GM12878 (cell line): ENCODE measurements around the gene POLE3. TPM values are rescaled to one million over a fixed set of nuclear protein-coding genes. Genes with fewer than 3 reads are reported as not detected.

Experiments
- ATAC-seq: fragments of 200-7000 bp; cut with Tn5 transposase; 3 replicates; pipeline ENCODE4 v1.9.1; 2020; ENCODE audit warnings: mild to moderate bottlenecking, moderate library complexity
- BruUV-seq: library from RNA; stranded (reverse); fragments of 400-500 nt; replicated peaks from 2 replicates; lab custom pipeline; 2021; lab: Mats Ljungman, UMichigan
- CTCF ChIA-PET: fragments of 300-600 bp; sonication (Branson Sonifier 250); formaldehyde crosslinking; extraction: SDS; loops from one replicate; lab custom pipeline; 2021; ENCODE audit warnings: inconsistent platforms; lab: Yijun Ruan, JAX
- POLR2A ChIA-PET: fragments of 350-600 bp; formaldehyde crosslinking; extraction: SDS; loops from one replicate; lab custom pipeline; 2021; ENCODE audit warnings: inconsistent platforms; lab: Charles Lee
- RAD21 ChIA-PET: fragments of 300-600 bp; sonication (Branson Sonifier 250); formaldehyde crosslinking; loops from one replicate; lab custom pipeline; 2023; ENCODE audit warnings: antibody characterized with exemption; ENCODE audit not compliant: unreplicated experiment; lab: Charles Lee
- SMC1A ChIA-PET: fragments of 300-600 bp; sonication (Branson Sonifier 250); formaldehyde crosslinking; loops from one replicate; lab custom pipeline; 2023; ENCODE audit not compliant: unreplicated experiment, uncharacterized antibody; lab: Charles Lee
- DNase-seq: peaks from one replicate; pipeline ENCODE4 v3.0.0-alpha.2; 2011; ENCODE audit warnings: low read depth, low spot score
- FAIRE-seq: peaks from 3 replicates; lab custom pipeline; 2011; peaks lifted over from hg19 to GRCh38; lab: Jason Lieb, UNC
- H2AFZ ChIP-seq: 2 replicates; pipeline ENCODE4 v1.6.0; 2011; ENCODE audit warnings: low read depth, low read length, control low read depth; ENCODE audit not compliant: control insufficient read depth
- H3K27ac ChIP-seq: 2 replicates; pipeline ENCODE4 v1.5.1; 2011; ENCODE audit warnings: control low read depth; ENCODE audit not compliant: control insufficient read depth, insufficient read depth
- H3K27me3 ChIP-seq, 2 experiments: replicated peaks in 1 of 2; 2 replicates each; pipeline versions ENCODE4 v1.6.0 to v1.6.1; 2011; ENCODE audit warnings: low read length in 1 of 2; ENCODE audit not compliant: control insufficient read depth in 2 of 2, insufficient read depth in 2 of 2
- H3K36me3 ChIP-seq, 2 experiments: 2 replicates each; pipeline ENCODE4 v1.5.1; 2011; ENCODE audit warnings: low read length in 1 of 2; ENCODE audit not compliant: control insufficient read depth in 2 of 2, insufficient read depth in 2 of 2
- H3K4me1 ChIP-seq: 2 replicates; pipeline ENCODE4 v1.6.1; 2011; ENCODE audit warnings: mild to moderate bottlenecking, low read length, moderate library complexity, mixed read lengths; ENCODE audit not compliant: control insufficient read depth, insufficient read depth
- H3K4me2 ChIP-seq: 2 replicates; pipeline ENCODE4 v1.6.0; 2011; ENCODE audit warnings: control low read depth; ENCODE audit not compliant: control insufficient read depth, insufficient read depth
- H3K4me3 ChIP-seq: fragments of 200-600 bp; sonication (generic); 2 replicates; pipeline ENCODE4 v1.5.1; 2016
- H3K79me2 ChIP-seq: 2 replicates; pipeline ENCODE4 v1.6.0; 2011; ENCODE audit warnings: low read length; ENCODE audit not compliant: control insufficient read depth, insufficient read depth
- H3K9ac ChIP-seq: 2 replicates; pipeline ENCODE4 v1.8.0; 2011; ENCODE audit warnings: low read length, control low read depth, mixed read lengths; ENCODE audit not compliant: control insufficient read depth, insufficient read depth
- H3K9me3 ChIP-seq: replicated peaks from 3 replicates; pipeline ENCODE4 v1.5.1; 2011; ENCODE audit warnings: mild to moderate bottlenecking, low read length; ENCODE audit not compliant: control insufficient read depth, insufficient read depth
- H4K20me1 ChIP-seq: 2 replicates; pipeline ENCODE4 v1.6.0; 2011; ENCODE audit not compliant: control insufficient read depth, insufficient read depth
- CBX5 ChIP-seq: sonication (generic); IDR thresholded peaks from 2 replicates; pipeline ENCODE4 v1.6.1; 2016; ENCODE audit warnings: low read depth, moderate library complexity, mild to moderate bottlenecking, inconsistent platforms
- CREB1 ChIP-seq: IDR thresholded peaks from 2 replicates; pipeline ENCODE4 v1.6.1; 2012; ENCODE audit warnings: low read depth, mild to moderate bottlenecking, inconsistent platforms
- ESRRA ChIP-seq: IDR thresholded peaks from 2 replicates; pipeline ENCODE4 v1.6.1; 2012; ENCODE audit warnings: mild to moderate bottlenecking, low read length, improper control_type of control experiment
- ETV6 ChIP-seq, 2 experiments: fragments of 450-650 bp in 1 of 2; IDR thresholded peaks in 1 of 2; conservative IDR thresholded peaks in 1 of 2; 2 replicates each; pipeline ENCODE4 v1.6.1; 2014; ENCODE audit warnings: antibody characterized with exemption in 1 of 2, borderline replicate concordance in 1 of 2, low read depth in 1 of 2, mild to moderate bottlenecking in 1 of 2, moderate library complexity in 1 of 2
- JUND ChIP-seq: IDR thresholded peaks from 2 replicates; pipeline ENCODE4 v1.6.1; 2012; ENCODE audit warnings: low read depth, mild to moderate bottlenecking, low read length, improper control_type of control experiment, moderate library complexity
- NRF1 ChIP-seq: conservative IDR thresholded peaks from 2 replicates; pipeline ENCODE4 v1.6.1; 2011; ENCODE audit warnings: mild to moderate bottlenecking, low read depth, low read length, improper control_type of control experiment
- POLR2A ChIP-seq: IDR thresholded peaks from 2 replicates; pipeline ENCODE4 v1.6.1; 2011; ENCODE audit warnings: low read depth, mild to moderate bottlenecking, low read length
- ZNF384 ChIP-seq: IDR thresholded peaks from 2 replicates; pipeline ENCODE4 v1.6.1; 2012; ENCODE audit warnings: low read depth, mild to moderate bottlenecking, low read length, improper control_type of control experiment, borderline replicate concordance
- WGBS: methylation state at CpG from one replicate; pipeline ENCODE4 v1.1.6; 2016; ENCODE audit warnings: low lambda C conversion rate; ENCODE audit not compliant: insufficient replicate concordance, insufficient coverage; ENCODE audit errors: missing lambda C conversion rate; 5-methylcytosine and 5-hydroxymethylcytosine counted together
- in situ Hi-C: fragments of 300-500 bp; cut with MboI; formaldehyde crosslinking; loops from 9 replicates; pipeline ENCODE4 v1.14.3; 2018; ENCODE audit warnings: mixed read lengths
- intact Hi-C: fragments of 100-400 bp; cut with micrococcal nuclease; formaldehyde crosslinking; loops from one replicate; pipeline ENCODE4 v1.14.2; 2022; ENCODE audit not compliant: unreplicated experiment
- polyA plus RNA-seq, 11 experiments: library from polyadenylated mRNA; depleted of rRNA in 4 of 11; unstranded in 6 of 11; stranded (reverse) in 5 of 11; fragments of >200 nt; fragmentation: Nextera tagmentation in 4 of 11; fragmentation: Illumina TruSeq in 1 of 11; extraction: Ambion mirVana in 4 of 11; extraction: Trizol in 1 of 11; gene quantifications; 1 replicate in 1 of 11; 2 replicates in 10 of 11; pipeline versions ENCODE4 v1.2.1 to v1.2.3, GENCODE V29; 2011 to 2016; ENCODE audit warnings: inconsistent platforms in 2 of 11, missing spikeins in 2 of 11, low read depth in 1 of 11
- total RNA-seq, 4 experiments: library from RNA; depleted of rRNA in 3 of 4; stranded (reverse); fragments of >200 nt in 3 of 4; fragmentation: Illumina TruSeq in 1 of 4; extraction: Trizol in 1 of 4; gene quantifications; 2 replicates each; pipeline versions ENCODE4 v1.2.1 to v1.2.3, GENCODE V29; 2013 to 2021
- TF ChIP-seq, protein P1 (sequence below): IDR thresholded peaks from 2 replicates; pipeline ENCODE4 v1.6.1; 2011; ENCODE audit warnings: mild to moderate bottlenecking, low read depth, low read length, moderate library complexity; ENCODE audit not compliant: insufficient replicate concordance
- TF ChIP-seq, protein P2 (sequence below): fragments of 450-650 bp; IDR thresholded peaks from 2 replicates; pipeline ENCODE4 v1.6.1; 2017; ENCODE audit warnings: antibody characterized with exemption, mild to moderate bottlenecking, moderate library complexity
- TF ChIP-seq, protein P3 (sequence below): IDR thresholded peaks from 2 replicates; pipeline ENCODE4 v1.6.1; 2012; ENCODE audit warnings: low read depth, low read length, improper control_type of control experiment
- TF ChIP-seq, protein P4 (sequence below): fragments of 450-650 bp; IDR thresholded peaks from 2 replicates; pipeline ENCODE4 v1.6.1; 2017; ENCODE audit warnings: mild to moderate bottlenecking
- TF ChIP-seq, protein P5 (sequence below): IDR thresholded peaks from 2 replicates; pipeline ENCODE4 v1.6.1; 2012; ENCODE audit warnings: low read depth, low read length, improper control_type of control experiment

Gene POLE3
- total and polyA plus RNA-seq, 10 of the 15 experiments (the other 5 are each of a cell fraction or from before 2014, with no cell fraction given): 40.8 to 116 (median 80.2) TPM

DNA sequence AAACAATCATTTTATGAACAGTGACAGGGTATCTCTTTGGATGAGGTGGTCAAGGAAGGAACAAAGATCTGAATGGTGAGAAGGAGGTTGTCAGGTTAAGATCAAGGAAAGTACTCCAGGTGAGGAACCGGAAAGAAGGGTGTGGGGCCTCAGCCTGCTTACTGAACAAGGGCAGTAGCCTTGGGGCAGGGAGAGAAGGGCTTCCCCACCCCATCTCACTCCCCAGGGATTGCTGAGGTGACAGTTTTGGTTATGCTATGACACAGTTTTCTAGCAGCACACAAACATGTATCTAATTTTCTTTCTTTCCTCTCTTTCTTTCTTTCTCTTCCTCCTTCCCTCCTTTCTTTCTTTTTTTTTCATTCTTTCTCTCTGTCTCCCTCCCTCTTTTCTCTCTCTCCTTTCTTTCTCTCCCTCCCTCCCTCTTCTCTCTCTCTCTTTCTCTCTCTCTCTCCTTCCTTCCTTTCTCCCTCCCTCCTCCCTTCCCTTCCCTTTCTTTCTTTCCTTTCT, 29.6 kb downstream of the POLE3 start:
- SMC1A ChIA-PET: interaction anchor here (1.2 kb wide), 1 partner anchor 106 kb away, joined by 3 read pairs; the partner anchor contains the start of genes CDC26 and PRPF4
- POLR2A ChIA-PET: no interaction called here
- no TSS peak for BruUV-seq
- peak; percentile 72 for ATAC-seq
- no peaks in the 10 kb centered on the region for H3K9me3 ChIP-seq
- peak; percentile 77 for DNase-seq
- FAIRE-seq: peak; percentile 87
- H3K27me3 ChIP-seq: no peaks in the 10 kb centered on the region
- no peaks in the 10 kb centered on the region for H3K36me3 ChIP-seq
- no peak overlapping the region for H3K4me3 ChIP-seq
- H3K27ac ChIP-seq: no peak overlapping the region
- peaks cover 7% of the 10 kb centered on the region for H3K4me1 ChIP-seq
- CTCF ChIA-PET: interaction anchor here (1.2 kb wide), 1 partner anchor 23 kb away, joined by 4 read pairs; no protein-coding TSS in a partner anchor
- intact Hi-C loops: loop anchor here (5.0 kb wide), 1 partner anchor 159 kb away; the partner anchor contains the start of genes FKBP15 and SLC31A1
- H3K9ac ChIP-seq: no peak overlapping the region
- H4K20me1 ChIP-seq: no peaks in the 10 kb centered on the region
- peak overlapping the region; percentile 81 for H2AFZ ChIP-seq
- in situ Hi-C loops: no loop called here
- H3K4me2 ChIP-seq: peak overlapping the region; percentile 66
- no peaks in the 10 kb centered on the region; the same call in 1 of the 2 replicates for H3K79me2 ChIP-seq
- WGBS: 11% methylated on average over 1 of the region's 1 CpG
- RAD21 ChIA-PET: no interaction called here
- TF ChIP-seq, protein P1, sequence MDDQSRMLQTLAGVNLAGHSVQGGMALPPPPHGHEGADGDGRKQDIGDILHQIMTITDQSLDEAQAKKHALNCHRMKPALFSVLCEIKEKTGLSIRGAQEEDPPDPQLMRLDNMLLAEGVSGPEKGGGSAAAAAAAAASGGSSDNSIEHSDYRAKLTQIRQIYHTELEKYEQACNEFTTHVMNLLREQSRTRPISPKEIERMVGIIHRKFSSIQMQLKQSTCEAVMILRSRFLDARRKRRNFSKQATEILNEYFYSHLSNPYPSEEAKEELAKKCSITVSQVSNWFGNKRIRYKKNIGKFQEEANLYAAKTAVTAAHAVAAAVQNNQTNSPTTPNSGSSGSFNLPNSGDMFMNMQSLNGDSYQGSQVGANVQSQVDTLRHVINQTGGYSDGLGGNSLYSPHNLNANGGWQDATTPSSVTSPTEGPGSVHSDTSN: no peak
- TF ChIP-seq, protein P2, sequence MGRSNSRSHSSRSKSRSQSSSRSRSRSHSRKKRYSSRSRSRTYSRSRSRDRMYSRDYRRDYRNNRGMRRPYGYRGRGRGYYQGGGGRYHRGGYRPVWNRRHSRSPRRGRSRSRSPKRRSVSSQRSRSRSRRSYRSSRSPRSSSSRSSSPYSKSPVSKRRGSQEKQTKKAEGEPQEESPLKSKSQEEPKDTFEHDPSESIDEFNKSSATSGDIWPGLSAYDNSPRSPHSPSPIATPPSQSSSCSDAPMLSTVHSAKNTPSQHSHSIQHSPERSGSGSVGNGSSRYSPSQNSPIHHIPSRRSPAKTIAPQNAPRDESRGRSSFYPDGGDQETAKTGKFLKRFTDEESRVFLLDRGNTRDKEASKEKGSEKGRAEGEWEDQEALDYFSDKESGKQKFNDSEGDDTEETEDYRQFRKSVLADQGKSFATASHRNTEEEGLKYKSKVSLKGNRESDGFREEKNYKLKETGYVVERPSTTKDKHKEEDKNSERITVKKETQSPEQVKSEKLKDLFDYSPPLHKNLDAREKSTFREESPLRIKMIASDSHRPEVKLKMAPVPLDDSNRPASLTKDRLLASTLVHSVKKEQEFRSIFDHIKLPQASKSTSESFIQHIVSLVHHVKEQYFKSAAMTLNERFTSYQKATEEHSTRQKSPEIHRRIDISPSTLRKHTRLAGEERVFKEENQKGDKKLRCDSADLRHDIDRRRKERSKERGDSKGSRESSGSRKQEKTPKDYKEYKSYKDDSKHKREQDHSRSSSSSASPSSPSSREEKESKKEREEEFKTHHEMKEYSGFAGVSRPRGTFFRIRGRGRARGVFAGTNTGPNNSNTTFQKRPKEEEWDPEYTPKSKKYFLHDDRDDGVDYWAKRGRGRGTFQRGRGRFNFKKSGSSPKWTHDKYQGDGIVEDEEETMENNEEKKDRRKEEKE: no peak
- no peak for TF ChIP-seq ESRRA
- TF ChIP-seq, protein P3, sequence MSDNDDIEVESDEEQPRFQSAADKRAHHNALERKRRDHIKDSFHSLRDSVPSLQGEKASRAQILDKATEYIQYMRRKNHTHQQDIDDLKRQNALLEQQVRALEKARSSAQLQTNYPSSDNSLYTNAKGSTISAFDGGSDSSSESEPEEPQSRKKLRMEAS: no peak
- no peak for TF ChIP-seq POLR2A
- TF ChIP-seq NRF1: no peak
- no peak for TF ChIP-seq ZNF384
- TF ChIP-seq, protein P4, sequence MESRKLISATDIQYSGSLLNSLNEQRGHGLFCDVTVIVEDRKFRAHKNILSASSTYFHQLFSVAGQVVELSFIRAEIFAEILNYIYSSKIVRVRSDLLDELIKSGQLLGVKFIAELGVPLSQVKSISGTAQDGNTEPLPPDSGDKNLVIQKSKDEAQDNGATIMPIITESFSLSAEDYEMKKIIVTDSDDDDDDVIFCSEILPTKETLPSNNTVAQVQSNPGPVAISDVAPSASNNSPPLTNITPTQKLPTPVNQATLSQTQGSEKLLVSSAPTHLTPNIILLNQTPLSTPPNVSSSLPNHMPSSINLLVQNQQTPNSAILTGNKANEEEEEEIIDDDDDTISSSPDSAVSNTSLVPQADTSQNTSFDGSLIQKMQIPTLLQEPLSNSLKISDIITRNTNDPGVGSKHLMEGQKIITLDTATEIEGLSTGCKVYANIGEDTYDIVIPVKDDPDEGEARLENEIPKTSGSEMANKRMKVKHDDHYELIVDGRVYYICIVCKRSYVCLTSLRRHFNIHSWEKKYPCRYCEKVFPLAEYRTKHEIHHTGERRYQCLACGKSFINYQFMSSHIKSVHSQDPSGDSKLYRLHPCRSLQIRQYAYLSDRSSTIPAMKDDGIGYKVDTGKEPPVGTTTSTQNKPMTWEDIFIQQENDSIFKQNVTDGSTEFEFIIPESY: no peak
- TF ChIP-seq CBX5: no peak
- TF ChIP-seq, protein P5, sequence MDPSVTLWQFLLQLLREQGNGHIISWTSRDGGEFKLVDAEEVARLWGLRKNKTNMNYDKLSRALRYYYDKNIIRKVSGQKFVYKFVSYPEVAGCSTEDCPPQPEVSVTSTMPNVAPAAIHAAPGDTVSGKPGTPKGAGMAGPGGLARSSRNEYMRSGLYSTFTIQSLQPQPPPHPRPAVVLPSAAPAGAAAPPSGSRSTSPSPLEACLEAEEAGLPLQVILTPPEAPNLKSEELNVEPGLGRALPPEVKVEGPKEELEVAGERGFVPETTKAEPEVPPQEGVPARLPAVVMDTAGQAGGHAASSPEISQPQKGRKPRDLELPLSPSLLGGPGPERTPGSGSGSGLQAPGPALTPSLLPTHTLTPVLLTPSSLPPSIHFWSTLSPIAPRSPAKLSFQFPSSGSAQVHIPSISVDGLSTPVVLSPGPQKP: no peak
- TF ChIP-seq JUND: peak; percentile 78; the same call in 1 of the 2 replicates
- TF ChIP-seq ETV6 (conservative IDR thresholded peaks at IDR 0.05 in 1 of 2, IDR thresholded peaks at IDR 0.05 in 1 of 2; ENCODE audit: borderline replicate concordance in 1 of 2, low read depth in 1 of 2): peak in 1 of 2 experiments; percentile 76; a peak in 2 of 4 replicates
- TF ChIP-seq CREB1: peak; percentile 53; the same call in 1 of the 2 replicates
